ENCODE data around the gene TMEM82. TPM values are rescaled to one million over a fixed set of nuclear protein-coding genes. Genes with fewer than 3 reads are reported as not detected.

TMEM82 gene
- total RNA-seq, 2 donors from 2014 or later = 0.46 to 3.2 TPM

DNA sequence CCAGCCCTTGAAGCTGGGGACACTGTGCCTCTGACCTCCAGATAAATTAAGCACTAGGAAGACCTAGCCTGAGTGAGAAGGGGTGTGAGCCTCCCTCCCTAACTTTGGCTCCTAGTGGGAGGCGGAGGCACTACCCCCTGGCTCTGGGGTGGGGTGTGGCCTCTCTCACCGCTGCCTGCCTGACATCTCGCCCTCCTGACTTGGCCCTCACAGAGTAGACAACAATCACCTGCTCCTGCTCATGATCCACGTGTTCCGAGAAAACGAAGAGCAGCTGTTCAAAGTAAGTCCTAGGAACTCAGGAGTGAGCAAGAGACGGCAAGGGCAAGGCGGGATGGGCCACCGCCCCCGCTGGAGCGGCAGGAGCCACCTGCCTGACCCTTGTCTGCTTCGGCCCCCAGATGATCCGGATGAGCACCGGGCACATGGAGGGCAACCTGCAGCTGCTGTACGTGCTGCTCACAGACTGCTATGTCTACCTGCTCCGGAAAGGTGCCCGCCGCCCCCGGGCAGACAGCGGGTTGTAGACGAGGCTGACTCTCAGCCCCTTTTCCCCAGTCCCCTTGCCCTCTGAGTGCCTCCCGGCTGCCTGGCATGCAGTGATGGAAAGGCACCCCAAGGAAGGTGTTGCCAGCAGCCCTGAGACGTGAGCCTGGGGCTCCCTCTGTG lies 14.3 kb upstream of the TMEM82 start:
- Histone ChIP-seq H3K27me3 (ENCODE audit: control insufficient read depth, insufficient read depth, low read length, poor library complexity, severe bottlenecking) (no peaks in the 10 kb centered on the region), H3K27ac (ENCODE audit: low read depth, low read length) (no peak overlapping the region), H3K4me3 (ENCODE audit: low read length) (no peak overlapping the region), H3K4me1 (ENCODE audit: control insufficient read depth, insufficient read depth, low read length) (no peaks in the 10 kb centered on the region), H3K36me3 (ENCODE audit: control insufficient read depth, insufficient read depth, low read length) (peaks cover 36% of the 10 kb centered on the region), H3K9me3 (ENCODE audit: control insufficient read depth, low read length) (no peaks in the 10 kb centered on the region), H3K9ac (ENCODE audit: extremely low read depth, low read length, poor library complexity, severe bottlenecking) (no peak overlapping the region)
- Mint-ChIP-seq H3K9me3 (no peaks in the 10 kb centered on the region), H3K4me1 (peaks cover 4% of the 10 kb centered on the region), H3K27ac (no peak overlapping the region), H3K36me3 (ENCODE audit: low read depth) (peaks cover 33% of the 10 kb centered on the region), H3K4me3 (no peak overlapping the region), H3K27me3 (ENCODE audit: insufficient read depth) (no peaks in the 10 kb centered on the region)
- no peak for TF ChIP-seq CTCF (conservative IDR thresholded peaks at IDR 0.05)
- no peak for DNase-seq
- 95 to 96% methylated on average over 12 to 23 of the region's 23 CpGs for WGBS, 2 experiments (ENCODE audit: insufficient coverage in 1 of 2, insufficient read length in 1 of 2)

DNA sequence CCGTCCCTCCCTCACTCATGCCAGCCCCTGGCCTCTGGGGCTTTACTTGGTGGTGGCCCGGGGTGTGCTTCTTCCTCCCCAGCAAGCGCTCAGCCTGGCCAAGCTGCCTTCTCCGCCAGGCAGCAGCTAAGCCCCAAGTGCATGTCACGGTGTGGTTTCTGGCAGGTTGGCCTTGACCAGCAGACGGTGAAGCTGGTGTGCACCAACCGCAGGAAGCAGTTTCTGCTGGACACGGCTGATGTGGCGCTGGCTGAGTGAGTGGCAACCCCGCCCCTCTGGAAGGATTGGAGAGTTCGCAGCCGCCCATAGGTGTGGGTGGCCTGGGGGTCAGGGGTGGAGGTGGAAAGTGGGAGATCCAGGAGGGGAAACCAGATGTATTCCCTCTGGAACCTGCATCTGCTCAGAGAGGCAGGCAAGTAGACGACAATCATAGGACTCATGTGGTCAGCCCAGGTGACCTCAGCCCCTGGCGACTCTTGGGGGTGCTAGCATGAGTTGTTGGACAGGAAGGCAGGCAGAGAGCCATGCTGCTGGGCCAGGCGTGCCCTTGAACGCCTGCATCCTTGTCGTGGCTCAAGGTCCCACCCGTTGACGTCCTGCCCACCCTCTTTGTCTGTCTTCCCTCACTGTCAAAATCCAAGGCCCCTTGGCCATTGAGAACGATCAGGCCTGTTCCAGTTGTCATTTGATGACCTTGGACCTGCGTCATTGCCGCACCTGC lies 13.2 kb upstream of the TMEM82 start:
- no peak overlapping the region for H3K27ac Mint-ChIP-seq
- WGBS, 2 experiments (ENCODE audit: insufficient coverage in 1 of 2, insufficient read length in 1 of 2) = 93 to 94% methylated on average over 18 to 22 of the region's 22 CpGs
- no peak overlapping the region for H3K4me3 Mint-ChIP-seq
- H3K9me3 Mint-ChIP-seq = no peaks in the 10 kb centered on the region
- H3K27me3 ChIP-seq (ENCODE audit: control insufficient read depth, insufficient read depth, low read length, poor library complexity, severe bottlenecking) = no peaks in the 10 kb centered on the region
- H3K4me1 Mint-ChIP-seq = peaks cover 4% of the 10 kb centered on the region
- H3K4me1 ChIP-seq (ENCODE audit: control insufficient read depth, insufficient read depth, low read length) = no peaks in the 10 kb centered on the region
- H3K9me3 ChIP-seq (ENCODE audit: control insufficient read depth, low read length) = no peaks in the 10 kb centered on the region
- H3K36me3 Mint-ChIP-seq (ENCODE audit: low read depth) = peaks cover 34% of the 10 kb centered on the region
- H3K9ac ChIP-seq (ENCODE audit: extremely low read depth, low read length, poor library complexity, severe bottlenecking) = no peak overlapping the region
- no peak for TF ChIP-seq CTCF (conservative IDR thresholded peaks at IDR 0.05)
- H3K27me3 Mint-ChIP-seq (ENCODE audit: insufficient read depth) = no peaks in the 10 kb centered on the region
- no peak for DNase-seq
- H3K36me3 ChIP-seq (ENCODE audit: control insufficient read depth, insufficient read depth, low read length) = peaks cover 31% of the 10 kb centered on the region
- H3K4me3 ChIP-seq (ENCODE audit: low read length) = no peak overlapping the region
- H3K27ac ChIP-seq (ENCODE audit: low read depth, low read length) = no peak overlapping the region

DNA sequence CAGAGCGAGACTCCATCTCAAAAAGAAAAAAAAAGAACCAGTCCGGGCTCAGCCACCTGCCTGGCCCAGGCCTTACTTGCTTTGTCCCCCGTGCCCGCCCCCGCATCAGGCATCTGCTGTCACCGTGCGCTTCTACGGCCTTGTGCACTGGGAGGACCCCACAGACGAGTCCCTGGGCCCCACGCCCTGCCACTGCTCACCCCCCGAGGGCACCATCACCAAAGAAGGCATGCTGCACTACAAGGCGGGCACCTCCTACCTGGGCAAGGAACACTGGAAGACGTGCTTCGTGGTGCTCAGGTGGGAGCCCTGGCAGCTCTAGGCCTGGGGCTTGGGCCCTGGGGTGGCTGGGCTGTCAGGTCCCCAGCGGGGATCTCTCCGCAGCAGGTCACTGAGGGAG lies 11.9 kb upstream of the TMEM82 start:
- no peaks in the 10 kb centered on the region for H3K4me1 ChIP-seq (ENCODE audit: control insufficient read depth, insufficient read depth, low read length)
- no peak overlapping the region for H3K27ac ChIP-seq (ENCODE audit: low read depth, low read length)
- no peaks in the 10 kb centered on the region for H3K27me3 ChIP-seq (ENCODE audit: control insufficient read depth, insufficient read depth, low read length, poor library complexity, severe bottlenecking)
- Mint-ChIP-seq H3K27me3 (ENCODE audit: insufficient read depth) (no peaks in the 10 kb centered on the region), H3K9me3 (no peaks in the 10 kb centered on the region), H3K36me3 (ENCODE audit: low read depth) (peaks cover 34% of the 10 kb centered on the region), H3K4me1 (no peaks in the 10 kb centered on the region), H3K27ac (no peak overlapping the region), H3K4me3 (no peak overlapping the region)
- no peak for DNase-seq
- no peak for TF ChIP-seq CTCF (conservative IDR thresholded peaks at IDR 0.05)
- H3K9ac ChIP-seq (ENCODE audit: extremely low read depth, low read length, poor library complexity, severe bottlenecking) = no peak overlapping the region
- H3K4me3 ChIP-seq (ENCODE audit: low read length) = no peak overlapping the region
- peaks cover 27% of the 10 kb centered on the region for H3K36me3 ChIP-seq (ENCODE audit: control insufficient read depth, insufficient read depth, low read length)
- no peaks in the 10 kb centered on the region for H3K9me3 ChIP-seq (ENCODE audit: control insufficient read depth, low read length)
- WGBS, 2 experiments (ENCODE audit: insufficient coverage in 1 of 2, insufficient read length in 1 of 2) = 93 to 100% methylated on average over 1 to 16 of the region's 16 CpGs

All from endodermal cell (in vitro differentiated cells).